ENCODE measurements around the gene FGF2.

DNA sequence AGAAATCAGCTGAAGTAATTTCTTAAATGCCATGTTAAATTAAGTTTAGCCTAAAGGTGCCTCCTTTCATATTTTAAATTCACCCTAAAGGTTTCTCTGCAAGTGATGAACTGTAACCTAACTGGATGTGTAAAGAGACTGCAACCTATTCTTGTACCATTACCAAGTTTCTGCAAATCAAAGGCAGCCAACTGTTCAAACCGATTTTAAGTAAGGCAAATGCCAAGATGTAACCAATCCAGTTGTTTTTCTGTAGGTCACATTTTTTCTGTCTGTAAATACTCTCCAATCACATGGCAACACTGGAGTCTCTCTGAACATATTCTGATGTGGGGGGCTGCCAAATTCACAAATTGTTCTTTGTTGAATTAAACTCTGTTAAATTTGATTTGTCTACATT is 42.4 kb upstream of the FGF2 start:
- TF ChIP-seq CTCF (conservative IDR thresholded peaks at IDR 0.05) (no peak), EZH2 (IDR thresholded peaks at IDR 0.05; ENCODE audit: low read depth) (no peak)

Measured in PC-9 (cell line).